Anterior cingulate cortex (tissue), 58 donors: ENCODE measurements around the gene ETNK2.
"Not testable (repeated sequence)": the region's sequence is repeated elsewhere in the genome, so short reads cannot be mapped to it uniquely, and the experiment has no call there.

ENCODE experiments used
- DNase-seq, 58 donors: peaks; one replicate each; lab custom pipeline; 2025; lab: John Stamatoyannopoulos, UW

ETNK2 gene

DNA sequence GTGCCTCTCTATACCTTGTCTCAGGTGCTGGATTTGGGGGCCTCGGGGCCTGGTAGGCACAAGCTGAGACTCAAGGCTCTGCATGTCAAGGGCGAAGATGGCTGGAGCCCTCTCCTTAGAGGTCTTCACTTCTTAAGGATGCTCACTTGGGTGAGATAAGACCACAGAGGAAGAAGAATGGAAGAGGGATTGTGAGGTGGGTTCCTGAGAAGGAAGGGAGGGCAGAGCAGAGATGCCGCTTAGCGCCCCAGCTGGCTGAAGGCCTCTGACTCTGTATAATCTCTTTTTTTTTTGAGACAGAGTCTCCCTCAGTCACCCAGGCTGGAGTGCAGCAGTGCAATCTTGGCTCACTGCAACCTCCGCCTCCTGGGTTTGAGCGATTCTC is 46.7 kb downstream of the ETNK2 start:
- no peak for DNase-seq

DNA sequence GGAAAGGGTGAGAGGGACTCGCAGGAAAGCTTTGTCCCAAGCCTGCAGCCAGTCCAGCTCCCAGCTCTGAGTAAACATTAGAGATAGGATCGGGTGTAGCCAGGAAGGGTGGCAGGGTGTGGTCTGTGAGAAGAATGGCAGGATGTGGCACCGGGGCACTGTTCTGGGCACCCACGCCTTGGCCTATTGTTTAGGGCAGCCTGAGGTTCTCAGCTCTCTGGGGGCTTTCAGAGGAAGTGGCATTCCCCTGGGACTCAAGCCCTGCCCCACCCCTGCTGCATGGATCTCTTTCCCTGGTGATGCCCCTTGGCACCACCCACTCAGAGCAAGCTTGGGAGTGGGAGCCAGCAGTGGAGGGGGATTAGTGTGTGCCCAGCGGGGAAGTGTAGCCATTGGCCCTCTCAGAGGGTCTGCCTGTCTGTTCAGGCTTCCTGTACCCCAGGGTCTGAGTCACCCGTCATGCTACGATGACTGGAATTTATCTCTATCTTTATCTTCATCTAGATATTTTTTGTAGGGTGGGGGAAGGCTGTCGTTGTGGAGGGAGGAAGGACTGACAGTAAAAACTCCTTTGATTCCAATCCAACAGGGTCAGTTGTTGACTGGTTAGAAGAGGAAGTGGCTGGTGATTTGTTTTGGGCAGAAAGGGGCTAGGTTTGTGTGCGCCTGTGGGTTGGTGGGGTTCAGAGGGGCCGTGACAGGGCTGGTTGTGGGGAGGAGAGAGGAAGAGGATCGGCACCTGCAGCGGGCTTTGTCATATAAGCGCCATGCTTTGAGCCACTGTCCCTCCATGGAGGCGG is 47.3 kb downstream of the ETNK2 start:
- no peak for DNase-seq

DNA sequence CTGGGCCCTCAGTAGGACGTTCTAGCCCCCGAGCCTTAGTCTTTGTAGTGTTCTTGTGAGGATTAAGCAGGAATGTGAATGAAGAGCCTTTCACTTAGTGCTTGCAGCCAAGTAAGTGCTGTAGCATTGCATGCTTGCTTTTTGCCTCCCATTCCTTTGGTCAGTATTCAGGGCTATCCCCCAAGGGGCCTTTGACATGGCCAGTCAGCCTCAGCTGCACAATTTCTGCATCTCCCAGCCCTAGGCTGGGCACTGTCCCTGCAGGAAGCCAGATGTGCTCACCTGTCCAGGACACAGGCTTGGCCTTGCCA is 48.5 kb downstream of the ETNK2 start:
- DNase-seq, result no peak

GRCh38 chr1:204102739-204103430 is 49.0 kb downstream of the ETNK2 start:
- DNase-seq, result no peak

GRCh38 chr1:204102029-204102611 is 49.7 kb downstream of the ETNK2 start:
- DNase-seq, result no peak

- not testable (repeated sequence) for DNase-seq
Measured at GRCh38 chr1:204099754-204100153, 52.1 kb downstream of the ETNK2 start.

GRCh38 chr1:204098683-204099082 is 53.2 kb downstream of the ETNK2 start:
- DNase-seq, result no peak

DNA sequence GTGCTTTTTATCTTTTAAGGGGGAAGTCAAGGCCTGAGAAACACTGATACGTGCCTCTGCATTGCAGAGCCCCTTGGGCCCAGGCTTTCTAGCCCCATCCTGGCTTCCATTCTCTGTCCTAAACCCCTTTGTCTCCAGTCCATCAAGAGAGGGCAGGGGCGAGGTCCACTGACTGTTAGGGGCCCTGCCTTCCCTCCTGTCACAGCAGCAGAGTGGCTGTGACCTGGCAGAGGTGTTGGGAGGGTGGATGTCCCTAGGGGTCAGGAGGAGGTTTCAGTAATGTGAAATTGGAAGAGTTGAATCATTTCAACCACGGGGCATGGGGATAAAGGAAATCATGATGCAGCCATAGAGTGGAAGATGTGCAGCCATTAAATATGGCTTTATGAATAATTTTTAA is 54.9 kb downstream of the ETNK2 start:
- no peak for DNase-seq

DNA sequence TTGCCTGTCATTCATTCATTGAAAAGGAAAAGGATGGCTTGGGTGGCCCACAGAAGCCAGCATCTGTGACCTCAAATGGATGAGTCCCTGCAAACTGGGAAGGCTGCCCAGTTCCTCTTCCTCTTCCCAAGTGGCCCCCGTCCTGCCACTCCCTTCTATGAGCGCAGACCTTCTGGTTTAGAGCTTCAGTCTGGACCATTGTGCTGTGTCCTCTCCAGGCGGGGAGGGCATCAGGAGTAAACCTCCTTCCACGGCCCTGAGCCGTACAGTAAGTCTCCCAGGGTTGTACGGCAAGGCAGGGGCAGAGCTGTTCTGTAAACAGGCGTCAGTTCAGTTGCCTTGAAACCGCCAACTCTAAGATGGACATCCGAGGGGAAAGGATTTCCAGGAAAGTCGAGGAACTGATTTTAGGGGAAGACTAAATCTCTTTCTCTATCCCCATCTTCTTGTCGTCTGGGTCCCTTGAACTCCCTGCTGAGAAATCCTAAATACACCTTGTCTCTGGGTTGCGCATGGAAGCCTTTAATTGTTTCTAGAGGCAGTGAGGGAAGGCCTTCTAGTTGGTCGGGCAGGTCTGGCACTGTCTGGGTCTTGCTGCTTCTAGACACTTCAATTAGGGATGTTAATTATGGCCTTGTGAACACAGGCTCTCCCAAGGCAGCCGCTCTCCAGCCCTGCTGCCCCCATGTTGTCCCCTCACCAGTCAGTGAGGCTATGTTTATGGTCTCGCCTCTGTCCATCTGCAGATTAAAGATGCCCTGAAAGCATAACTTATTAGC is 56.8 kb downstream of the ETNK2 start:
- peak in 1 of 58 donors; percentile 5 for DNase-seq

GRCh38 chr1:204094313-204094729 is 57.5 kb downstream of the ETNK2 start:
- DNase-seq, result no peak

- no peak for DNase-seq
Measured at GRCh38 chr1:204093781-204094180, 58.1 kb downstream of the ETNK2 start.

DNA sequence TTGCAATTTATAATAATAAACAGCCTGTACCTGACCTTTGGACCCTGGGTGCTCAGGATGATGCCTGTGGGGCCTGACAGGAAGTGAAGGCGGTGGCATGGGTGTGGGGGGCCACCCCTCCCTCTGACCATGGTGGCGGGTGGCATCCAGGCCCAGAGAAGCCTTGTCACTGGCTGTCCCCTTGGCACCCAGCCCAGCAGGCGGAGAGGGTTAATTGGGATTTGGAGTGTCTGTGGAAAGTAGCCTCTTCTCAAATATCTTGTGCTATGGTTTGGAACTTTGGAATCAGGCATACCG is 58.5 kb downstream of the ETNK2 start:
- no peak for DNase-seq

DNA sequence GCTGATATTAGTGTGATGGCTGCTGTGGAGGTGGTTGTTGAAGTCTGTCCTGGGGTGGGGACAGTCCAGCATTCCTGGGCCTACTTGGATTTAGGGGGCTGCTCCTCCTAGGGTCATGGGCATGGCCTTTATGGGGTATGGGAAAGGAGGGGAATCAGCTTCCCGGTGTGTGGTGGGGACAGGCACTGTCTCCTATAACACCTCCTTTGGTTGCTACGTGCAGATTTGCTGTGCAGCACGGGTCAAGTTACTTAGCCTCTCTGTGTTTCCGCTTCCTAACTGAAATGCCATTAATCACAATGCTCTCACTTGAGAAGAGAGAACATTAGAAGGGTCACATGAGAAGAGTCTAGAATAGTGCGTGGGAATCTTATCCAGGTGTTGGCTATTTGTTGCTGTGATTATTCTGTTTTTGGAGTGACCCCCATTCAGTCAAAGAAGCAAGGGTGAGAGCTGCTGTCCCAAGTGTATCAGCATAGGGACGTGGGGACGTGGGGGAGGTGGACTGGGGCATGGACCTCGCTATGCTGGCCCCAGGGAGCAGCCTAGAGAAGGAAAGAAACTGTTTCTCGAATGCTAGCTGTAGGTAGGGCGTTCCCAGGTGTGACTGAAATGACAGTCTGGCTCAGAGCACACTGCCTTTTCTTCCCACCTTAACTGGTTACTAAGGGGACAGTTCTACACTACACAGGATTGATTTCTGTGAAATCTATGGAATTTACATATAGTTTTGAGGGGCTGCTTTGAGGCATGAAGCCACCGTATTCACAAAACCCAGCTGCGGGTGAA is 59.0 kb downstream of the ETNK2 start:
- DNase-seq, result no peak

DNA sequence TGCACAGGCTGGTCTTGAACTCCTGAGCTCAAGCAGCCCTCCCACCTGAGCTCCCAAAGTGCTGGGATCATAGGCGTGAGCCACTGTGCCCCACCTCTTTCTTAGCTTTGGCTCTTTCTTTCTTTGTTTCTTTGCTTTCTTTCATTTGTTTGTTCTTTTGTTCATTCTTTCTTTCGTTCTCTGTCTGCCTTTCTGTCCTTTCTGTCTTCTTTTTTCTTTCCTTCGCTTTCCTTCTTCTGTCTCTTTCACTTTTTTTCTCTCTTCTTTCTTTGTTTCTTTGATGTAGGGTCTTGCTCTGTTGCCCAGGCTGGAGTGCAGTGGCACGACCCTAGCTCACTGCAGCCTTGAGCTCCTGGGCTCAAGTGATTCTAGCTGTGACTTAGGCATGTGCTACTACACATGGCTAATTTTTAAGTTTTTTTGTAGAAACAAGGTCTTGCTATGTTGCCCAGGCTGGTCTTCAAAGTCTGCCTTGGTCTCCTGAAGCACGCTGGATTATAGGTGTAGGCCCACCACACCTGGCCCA is 60.0 kb downstream of the ETNK2 start:
- DNase-seq, result no peak

DNA sequence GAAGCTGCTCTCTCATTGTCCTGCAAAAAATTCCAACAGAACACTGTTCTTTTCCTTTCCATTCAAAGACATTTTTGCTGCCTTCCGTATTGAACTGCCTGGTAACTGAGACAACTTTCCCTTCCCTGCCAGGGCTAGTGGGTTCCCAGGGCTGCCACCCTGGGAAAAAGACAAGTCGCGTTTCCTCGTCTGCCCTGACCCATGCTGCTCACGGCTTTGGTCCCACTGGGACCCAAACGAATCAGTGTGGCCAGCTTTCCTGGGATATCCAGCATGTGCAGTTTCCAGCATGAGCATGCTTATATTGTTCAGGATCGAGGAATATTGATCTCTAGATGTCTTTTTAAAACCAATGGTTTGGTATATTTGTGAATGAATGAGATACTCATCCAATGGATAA is 60.8 kb downstream of the ETNK2 start:
- no peak for DNase-seq

DNA sequence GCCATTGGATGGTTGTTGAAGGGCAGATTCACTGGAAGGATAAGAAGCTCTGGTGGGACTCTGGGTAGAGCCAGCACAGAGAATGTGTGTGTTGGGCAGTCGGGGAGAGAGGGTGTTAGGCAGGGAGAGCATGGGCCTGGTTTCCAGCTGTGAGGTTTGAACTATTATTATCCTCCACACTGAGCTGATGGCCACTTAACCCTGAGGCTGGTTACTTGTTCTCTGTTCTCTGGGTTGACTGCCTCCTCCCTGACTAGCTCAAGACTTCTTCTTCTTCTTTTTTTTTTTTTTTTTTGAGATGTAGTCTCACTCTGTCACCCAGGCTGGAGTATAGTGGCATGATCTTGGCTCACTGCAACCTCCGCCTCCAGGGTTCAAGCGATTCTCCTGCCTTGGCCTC is 61.7 kb downstream of the ETNK2 start:
- not testable (repeated sequence) for DNase-seq

DNA sequence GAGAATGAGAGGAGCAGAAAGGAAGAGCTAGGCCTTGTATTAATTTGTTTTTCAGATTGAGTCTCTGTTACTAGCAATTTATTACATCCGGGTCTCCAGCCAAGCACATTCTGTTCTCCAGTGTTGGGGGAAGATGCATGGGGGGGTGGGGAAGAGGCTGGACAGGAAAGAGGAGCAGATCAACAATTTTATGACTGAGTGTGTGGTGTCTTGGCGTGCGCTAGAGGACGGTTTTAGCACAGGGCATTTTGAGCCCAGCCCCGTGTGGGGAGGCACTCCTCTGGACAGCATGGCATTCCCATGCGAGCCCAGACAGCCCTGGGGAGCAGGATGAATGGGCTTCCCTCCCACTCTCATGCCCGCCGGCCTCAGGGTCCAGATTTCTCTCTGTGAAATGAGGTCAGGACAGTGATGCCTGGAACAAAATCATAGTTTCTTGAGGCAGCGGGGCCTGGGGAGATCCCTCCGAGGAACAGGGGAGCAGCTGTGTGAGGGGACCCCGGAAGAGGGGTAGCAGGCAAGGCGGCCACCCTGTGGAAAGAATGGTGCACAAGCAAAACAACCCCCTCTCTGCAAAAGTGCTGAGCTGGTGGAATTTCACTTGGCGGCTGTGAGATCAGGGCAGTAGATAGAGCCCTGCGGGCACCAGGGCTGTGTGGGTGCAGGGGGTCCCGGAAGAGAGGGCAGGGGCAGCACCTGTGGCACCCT is 62.6 kb downstream of the ETNK2 start:
- peak in 11 of 58 donors; percentile 11 to 46 (median 23) for DNase-seq

DNA sequence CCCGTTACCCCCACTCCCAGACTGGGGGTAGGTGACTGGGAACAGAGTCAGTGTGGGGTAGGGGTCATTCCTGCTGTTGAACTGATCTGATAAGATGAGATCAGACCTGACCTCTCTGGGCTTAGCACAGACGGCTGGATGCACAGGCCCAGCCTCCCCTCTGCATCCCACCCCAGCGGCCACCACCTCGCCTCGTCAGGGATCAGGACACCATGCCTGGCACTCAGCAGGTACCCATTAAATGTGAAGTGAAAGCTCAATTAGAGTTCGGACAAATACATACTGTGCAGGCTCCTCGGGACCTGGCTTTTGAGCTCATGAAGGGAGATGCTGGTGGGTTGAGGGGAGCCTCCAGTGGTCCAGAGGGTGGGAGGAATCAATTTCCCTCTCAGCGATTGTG is 63.2 kb downstream of the ETNK2 start:
- DNase-seq, result no peak

DNA sequence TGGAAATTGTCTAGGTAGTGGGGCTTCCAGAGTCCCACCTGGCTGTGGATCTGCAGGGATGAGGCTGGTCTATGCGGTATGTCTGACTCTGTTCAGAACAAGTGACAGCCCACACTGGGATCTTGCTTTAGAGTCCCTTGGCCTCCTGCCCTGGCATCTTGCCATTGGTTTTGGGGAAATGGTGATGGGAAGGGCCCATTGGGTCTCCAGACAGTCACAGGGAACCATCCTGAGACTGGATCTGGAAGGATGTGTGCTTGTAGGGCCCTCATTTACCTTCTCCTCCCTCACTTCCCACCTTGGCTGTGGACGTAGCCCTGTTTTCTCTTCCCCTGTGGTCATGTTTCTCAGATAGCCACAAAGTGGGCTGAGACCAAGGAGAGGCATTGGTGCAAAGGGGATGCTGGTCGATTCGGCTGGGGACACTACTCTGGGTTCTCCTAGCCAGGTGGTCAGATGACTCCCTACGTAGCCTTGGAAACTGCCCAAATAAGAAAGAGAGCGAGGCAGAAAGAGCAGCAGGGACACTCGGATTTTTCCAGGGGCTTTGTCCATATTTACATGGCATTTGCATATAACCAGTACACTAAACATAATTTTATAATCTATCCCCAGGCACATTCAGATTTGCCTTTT is 63.8 kb downstream of the ETNK2 start:
- DNase-seq, result peak in 2 of 58 donors; percentile 8 to 49
